GM12892 (cell line): Measurements from ENCODE around the gene CNTNAP2.

Experiments
- DNase-seq: peaks from one replicate; pipeline ENCODE4 v3.0.0; 2011; ENCODE audit not compliant: insufficient read length
- FAIRE-seq: peaks from 2 replicates; lab custom pipeline; 2011; peaks lifted over from hg19 to GRCh38; lab: Jason Lieb, UNC
- POLR2A ChIP-seq: IDR thresholded peaks from 2 replicates; pipeline ENCODE4 v1.6.1; 2011; ENCODE audit warnings: low read depth, low read length, control low read depth
- POLR2AphosphoS5 ChIP-seq: IDR thresholded peaks from 2 replicates; pipeline ENCODE4 v1.6.1; 2011; ENCODE audit warnings: low read depth, low read length, control low read depth
- TAF1 ChIP-seq: IDR thresholded peaks from 2 replicates; pipeline ENCODE4 v1.6.1; 2011; ENCODE audit warnings: low read depth, mild to moderate bottlenecking, control low read depth, low read length, borderline replicate concordance

Gene CNTNAP2

GRCh38 chr7:148115308-148115707 is 1998.7 kb downstream of the CNTNAP2 start:
- DNase-seq (no peak), FAIRE-seq (no peak)
- TF ChIP-seq POLR2A (no peak), POLR2AphosphoS5 (no peak), TAF1 (no peak)

GRCh38 chr7:148116195-148116594 is 1999.6 kb downstream of the CNTNAP2 start:
- TF ChIP-seq POLR2AphosphoS5, result no peak
- TF ChIP-seq POLR2A, result no peak
- no peak for TF ChIP-seq TAF1
- DNase-seq, result no peak
- no peak for FAIRE-seq

GRCh38 chr7:148116829-148117403 is 2000.3 kb downstream of the CNTNAP2 start:
- TF ChIP-seq POLR2A, result no peak
- FAIRE-seq, result no peak
- DNase-seq, result no peak

GRCh38 chr7:148118371-148118770 is 2001.8 kb downstream of the CNTNAP2 start:
- DNase-seq (no peak), FAIRE-seq (no peak)
- TF ChIP-seq POLR2A, result no peak
- TF ChIP-seq TAF1, result no peak
- no peak for TF ChIP-seq POLR2AphosphoS5

- no peak for FAIRE-seq
Measured at GRCh38 chr7:148121401-148121800, 2004.8 kb downstream of the CNTNAP2 start.

GRCh38 chr7:148121847-148122246 is 2005.2 kb downstream of the CNTNAP2 start:
- FAIRE-seq, result no peak
- TF ChIP-seq POLR2A (no peak), TAF1 (no peak), POLR2AphosphoS5 (no peak)
- no peak for DNase-seq

More at GRCh38 chr7:148121401-148121800, 2004.8 kb downstream of the CNTNAP2 start:
- no peak for DNase-seq
- TF ChIP-seq POLR2A (no peak), POLR2AphosphoS5 (no peak), TAF1 (no peak)

- no peak for TF ChIP-seq POLR2AphosphoS5
- no peak for DNase-seq
- no peak for FAIRE-seq
Measured at GRCh38 chr7:148124477-148124876, 2007.9 kb downstream of the CNTNAP2 start.

GRCh38 chr7:148127374-148127773 is 2010.8 kb downstream of the CNTNAP2 start:
- no peak for TF ChIP-seq TAF1
- no peak for DNase-seq
- FAIRE-seq, result no peak

GRCh38 chr7:148129023-148129422 is 2012.4 kb downstream of the CNTNAP2 start:
- DNase-seq (no peak), FAIRE-seq (no peak)
- TF ChIP-seq TAF1 (no peak), POLR2AphosphoS5 (no peak), POLR2A (no peak)

- DNase-seq, result no peak
Measured at GRCh38 chr7:148135116-148135515, 2018.5 kb downstream of the CNTNAP2 start.

GRCh38 chr7:148135997-148136396 is 2019.4 kb downstream of the CNTNAP2 start:
- TF ChIP-seq TAF1, result no peak
- TF ChIP-seq POLR2AphosphoS5, result no peak
- no peak for TF ChIP-seq POLR2A
- DNase-seq (no peak), FAIRE-seq (no peak)

More at GRCh38 chr7:148135116-148135515, 2018.5 kb downstream of the CNTNAP2 start:
- TF ChIP-seq POLR2AphosphoS5 (no peak), POLR2A (no peak), TAF1 (no peak)
- FAIRE-seq, result no peak

- DNase-seq (no peak), FAIRE-seq (no peak)
- TF ChIP-seq TAF1 (no peak), POLR2AphosphoS5 (no peak), POLR2A (no peak)
Measured at GRCh38 chr7:148142660-148143248, 2026.2 kb downstream of the CNTNAP2 start.
